ENCODE measurements around the gene EPS15. TPM values are rescaled to one million over a fixed set of nuclear protein-coding genes. Genes with fewer than 3 reads are reported as not detected.
A peak's percentile ranks its signal among the peaks of the same experiment; 100 is the strongest.

The EPS15 gene
- total and polyA plus RNA-seq, 2 of the 13 experiments (the other 11 are each of a cell fraction or from before 2014, with no cell fraction given), result 14.3 to 19.3 TPM

DNA sequence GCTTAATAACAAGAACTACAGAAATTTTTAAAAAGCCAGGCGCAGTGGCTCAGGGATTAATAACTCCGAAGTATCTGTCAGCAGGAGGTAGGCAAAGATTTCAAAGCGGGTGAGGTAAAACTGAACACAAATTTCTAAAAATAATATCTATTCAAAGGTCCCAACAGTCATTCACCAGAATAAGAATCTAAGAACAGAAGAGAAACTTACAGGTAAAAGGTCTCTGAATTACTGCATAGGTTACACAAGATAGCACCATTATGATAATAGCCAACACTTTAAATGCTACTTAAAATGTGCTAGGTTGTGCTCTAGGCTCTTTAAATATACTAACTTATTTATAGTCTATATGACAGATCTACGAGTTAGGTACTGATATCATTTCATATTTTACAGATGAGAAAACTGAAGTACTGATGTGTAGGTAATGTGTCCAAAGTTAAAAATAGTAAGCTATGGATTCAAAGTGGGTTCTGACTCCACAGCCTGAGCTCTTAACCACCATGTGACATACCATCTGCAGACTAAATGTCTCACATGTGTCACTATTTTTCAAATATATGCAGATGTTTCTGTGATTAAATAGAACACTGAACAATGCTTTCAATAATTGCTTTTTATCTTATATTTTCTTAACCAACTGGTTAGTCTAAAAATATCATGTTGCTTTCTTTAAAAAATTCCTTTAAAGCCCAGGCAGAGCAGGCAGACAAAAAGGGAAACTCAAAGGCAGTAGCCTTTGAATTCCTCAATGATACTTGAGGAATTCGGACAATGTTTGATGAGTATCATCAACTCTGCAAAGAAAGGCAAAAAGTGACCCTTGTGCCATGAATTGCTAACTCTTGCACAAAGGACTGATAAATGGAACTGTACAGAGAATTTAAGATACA is 108.3 kb downstream of the EPS15 start:
- DNase-seq (ENCODE audit: low spot score), result peak; percentile 48
- FAIRE-seq, result peak; percentile 36
- Histone ChIP-seq H3K9me3 (ENCODE audit: low read length) (no peaks in the 10 kb centered on the region), H3K4me2 (ENCODE audit: low read depth, low read length) (no peak overlapping the region), H2AFZ (ENCODE audit: low read length) (no peak overlapping the region), H3K4me3 (replicated peaks in 1 of 3; ENCODE audit: insufficient read depth in 1 of 3, low read depth in 2 of 3, low read length in 3 of 3) (no peak overlapping the region), H3K4me1 (ENCODE audit: insufficient read depth, low read length) (0 out of 2 replicates have a peak, but pooled peaks cover 7% of the 10 kb centered on the region), H3K36me3 (replicated peaks in 1 of 2; ENCODE audit: control insufficient read depth in 1 of 2, insufficient read depth in 2 of 2, low read length in 2 of 2) (peaks cover 6 to 31% of the 10 kb centered on the region in 2 experiments), H3K79me2 (ENCODE audit: insufficient read depth, low read length) (peaks cover 2% of the 10 kb centered on the region), H4K20me1 (ENCODE audit: insufficient read depth, low read length) (no peaks in the 10 kb centered on the region), H3K27ac (ENCODE audit: extremely low read length, insufficient read depth, low read length) (no peak overlapping the region), H3K9ac (ENCODE audit: insufficient read depth, low read depth, low read length) (no peak overlapping the region), H3K27me3 (ENCODE audit: control insufficient read depth in 1 of 2, insufficient read depth in 2 of 2, low read length in 2 of 2) (no peaks in the 10 kb centered on the region)
- TF ChIP-seq, protein P1, sequence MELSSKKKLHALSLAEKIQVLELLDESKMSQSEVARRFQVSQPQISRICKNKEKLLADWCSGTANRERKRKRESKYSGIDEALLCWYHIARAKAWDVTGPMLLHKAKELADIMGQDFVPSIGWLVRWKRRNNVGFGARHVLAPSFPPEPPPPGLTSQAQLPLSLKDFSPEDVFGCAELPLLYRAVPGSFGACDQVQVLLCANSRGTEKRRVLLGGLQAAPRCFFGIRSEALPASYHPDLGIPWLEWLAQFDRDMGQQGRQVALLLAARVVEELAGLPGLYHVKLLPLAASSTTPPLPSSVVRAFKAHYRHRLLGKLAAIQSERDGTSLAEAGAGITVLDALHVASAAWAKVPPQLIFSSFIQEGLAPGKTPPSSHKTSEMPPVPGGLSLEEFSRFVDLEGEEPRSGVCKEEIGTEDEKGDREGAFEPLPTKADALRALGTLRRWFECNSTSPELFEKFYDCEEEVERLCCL (CRISPR knock-in tag; IDR thresholded peaks at IDR 0.05; ENCODE audit: borderline replicate concordance), result no peak
- TF ChIP-seq ZNF205 (CRISPR knock-in tag; IDR thresholded peaks at IDR 0.05), result peak; percentile 39; the same call in 1 of the 2 replicates
- no peak for TF ChIP-seq ZC3H4 (CRISPR knock-in tag; IDR thresholded peaks at IDR 0.05; ENCODE audit: borderline replicate concordance)
- no peak for TF ChIP-seq CEBPB (IDR thresholded peaks at IDR 0.05; ENCODE audit: borderline replicate concordance, low read depth, low read length)
- no peak for TF ChIP-seq ZNF274 (CRISPR knock-in tag; IDR thresholded peaks at IDR 0.05)
- TF ChIP-seq KMT2A (CRISPR knock-in tag; IDR thresholded peaks at IDR 0.05), result no peak
- whole genome bisulfite sequencing (ENCODE audit: low lambda C conversion rate), result 95% methylated on average over 5 of the region's 5 CpGs
- in situ Hi-C loops (cut with HindIII; ENCODE audit: extremely low pct_ligation_motif_present, low pct_unique_long_range_greater_than_20kb), result no loop called here
- intact Hi-C loops (cut with micrococcal nuclease; ENCODE audit: unreplicated experiment), result no loop called here
- ChIA-PET CTCF (ENCODE audit: low intra/inter-chr PET ratio, low total read pairs) (no interaction called here), POLR2A (no interaction called here)
- ATAC-seq, result peak; percentile 63
- BruUV-seq (replicated peaks), result no TSS peak
